K562 (cell line): ENCODE data around the gene GRM5. TPM values are rescaled to one million over a fixed set of nuclear protein-coding genes. Genes with fewer than 3 reads are reported as not detected.

Experiments used
- ATAC-seq: fragments of 200-7000 bp; cut with Tn5 transposase; 3 replicates; pipeline ENCODE4 v1.9.1; 2020; ENCODE audit warnings: moderate library complexity
- BruUV-seq: library from RNA; stranded (reverse); fragments of 400-500 nt; replicated peaks from 2 replicates; lab custom pipeline; 2021; lab: Mats Ljungman, UMichigan
- CTCF ChIA-PET: fragments of 300-600 bp; formaldehyde crosslinking; extraction: SDS; loops from one replicate; lab custom pipeline; 2021; ENCODE audit warnings: low intra/inter-chr PET ratio; lab: Yijun Ruan, JAX
- POLR2A ChIA-PET: fragments of 300-600, 350-650 bp; sonication (Branson Sonifier 250); formaldehyde crosslinking; extraction: SDS; loops from one replicate; lab custom pipeline; 2021; ENCODE audit warnings: antibody characterized with exemption, inconsistent platforms; lab: Yijun Ruan, JAX
- DNase-seq, 4 experiments: peaks; one replicate each; pipeline versions ENCODE4 v3.0.0 to v3.0.0-alpha.2; 2011 to 2018; ENCODE audit warnings: low spot score in 3 of 4, mixed read lengths in 3 of 4; ENCODE audit errors: extremely low read depth in 1 of 4
- FAIRE-seq: peaks from 2 replicates; lab custom pipeline; 2011; peaks lifted over from hg19 to GRCh38; lab: Jason Lieb, UNC
- H2AFZ ChIP-seq: 2 replicates; pipeline ENCODE4 v1.6.0; 2011; ENCODE audit warnings: low read depth, low read length, control low read depth, inconsistent platforms
- H3K27ac ChIP-seq: fragments of 200-600 bp; 3 replicates; pipeline ENCODE4 v1.8.0; 2011; ENCODE audit warnings: low read depth, mild to moderate bottlenecking, control low read depth, inconsistent platforms, low read length, moderate library complexity, mixed read lengths; ENCODE audit errors: extremely low read depth
- H3K27me3 ChIP-seq, 2 experiments: fragments of 300-600 bp in 1 of 2; 2 replicates in 1 of 2; 3 replicates in 1 of 2; pipeline versions ENCODE4 v1.6.0 to v1.8.0; 2011; ENCODE audit warnings: inconsistent platforms in 2 of 2, low read length in 2 of 2, mild to moderate bottlenecking in 1 of 2, mixed read lengths in 1 of 2, moderate library complexity in 1 of 2; ENCODE audit not compliant: control insufficient read depth in 2 of 2, insufficient read depth in 2 of 2
- H3K36me3 ChIP-seq: fragments of 300-600 bp; 3 replicates; pipeline ENCODE4 v1.8.0; 2011; ENCODE audit warnings: mild to moderate bottlenecking, low read length, inconsistent platforms; ENCODE audit not compliant: control insufficient read depth, insufficient read depth
- H3K4me1 ChIP-seq, 2 experiments: fragments of 200-600 bp in 1 of 2; replicated peaks in 1 of 2; 2 replicates in 1 of 2; 3 replicates in 1 of 2; pipeline versions ENCODE4 v1.5.1 to v1.8.0; 2011; ENCODE audit warnings: inconsistent platforms in 2 of 2, low read length in 2 of 2, mild to moderate bottlenecking in 1 of 2, mixed read lengths in 1 of 2, moderate library complexity in 1 of 2; ENCODE audit not compliant: control insufficient read depth in 2 of 2, insufficient read depth in 2 of 2
- H3K4me2 ChIP-seq: 2 replicates; pipeline ENCODE4 v1.6.1; 2011; ENCODE audit warnings: low read length, control low read depth, inconsistent platforms, mixed read lengths; ENCODE audit not compliant: insufficient read depth
- H3K4me3 ChIP-seq: fragments of 200-600 bp; sonication (generic), shearing (Covaris generic); 2 replicates; pipeline ENCODE4 v1.5.1; 2016; ENCODE audit warnings: control low read depth, inconsistent platforms
- H3K79me2 ChIP-seq: fragments of 200-600 bp; 3 replicates; pipeline ENCODE4 v1.8.0; 2011; ENCODE audit warnings: low read length, inconsistent platforms; ENCODE audit not compliant: control insufficient read depth, insufficient read depth
- H3K9ac ChIP-seq, 2 experiments: 2 replicates each; pipeline versions ENCODE4 v1.6.0 to v1.6.1; 2011; ENCODE audit warnings: low read depth in 2 of 2, low read length in 2 of 2, control low read depth in 1 of 2, inconsistent platforms in 1 of 2, mild to moderate bottlenecking in 1 of 2, mixed read lengths in 1 of 2; ENCODE audit not compliant: insufficient read depth in 1 of 2
- H3K9me1 ChIP-seq: one replicate; pipeline ENCODE4 v1.6.0; 2011; ENCODE audit warnings: inconsistent platforms, mild to moderate bottlenecking, low read length, moderate library complexity; ENCODE audit not compliant: control insufficient read depth, insufficient read depth
- H3K9me3 ChIP-seq: replicated peaks from 2 replicates; pipeline ENCODE4 v1.5.1; 2011; ENCODE audit warnings: low read depth, low read length, inconsistent platforms; ENCODE audit not compliant: control insufficient read depth, insufficient read depth
- H4K20me1 ChIP-seq: replicated peaks from 2 replicates; pipeline ENCODE4 v1.6.1; 2011; ENCODE audit warnings: low read length, inconsistent platforms, mixed read lengths; ENCODE audit not compliant: control insufficient read depth, insufficient read depth
- BRF2 ChIP-seq: IDR thresholded peaks from 3 replicates; pipeline ENCODE4 v1.6.1; 2011; ENCODE audit warnings: borderline replicate concordance, mild to moderate bottlenecking; ENCODE audit not compliant: insufficient read length, insufficient read depth
- DPF2 ChIP-seq: fragments of 450-650 bp; IDR thresholded peaks from 2 replicates; pipeline ENCODE4 v1.6.1; 2016
- EZH2 ChIP-seq: IDR thresholded peaks from 2 replicates; pipeline ENCODE4 v1.6.1; 2012; ENCODE audit warnings: low read depth, mild to moderate bottlenecking, inconsistent platforms, low read length, borderline replicate concordance
- HDAC2 ChIP-seq: fragments of 450-650 bp; IDR thresholded peaks from 2 replicates; pipeline ENCODE4 v1.6.1; 2016; ENCODE audit warnings: mild to moderate bottlenecking
- IRF9 ChIP-seq: fragments of 450-650 bp; IDR thresholded peaks from 2 replicates; pipeline ENCODE4 v1.6.1; 2016; ENCODE audit warnings: missing biosample characterization, missing genetic modification characterization
- POLR2A ChIP-seq: fragments of 450-650 bp; conservative IDR thresholded peaks from 2 replicates; pipeline ENCODE4 v1.6.1; 2016
- RFX7 ChIP-seq: fragments of 250-450 bp; sonication (Bioruptor Pico); IDR thresholded peaks from 2 replicates; pipeline ENCODE4 v1.5.1; 2021; ENCODE audit warnings: mild to moderate bottlenecking
- SIX5 ChIP-seq, 2 experiments: IDR thresholded peaks; 2 replicates each; pipeline ENCODE4 v1.6.1; 2011; ENCODE audit warnings: low read length in 2 of 2, borderline replicate concordance in 1 of 2, low read depth in 1 of 2, mild to moderate bottlenecking in 1 of 2, moderate library complexity in 1 of 2; ENCODE audit not compliant: insufficient read depth in 1 of 2
- SMC3 ChIP-seq: conservative IDR thresholded peaks from 2 replicates; pipeline ENCODE4 v1.6.1; 2011; ENCODE audit warnings: low read depth, low read length, improper control_type of control experiment; ENCODE audit not compliant: insufficient read depth
- ZNF444 ChIP-seq: fragments of 250-450 bp; sonication (Bioruptor Pico); IDR thresholded peaks from 2 replicates; pipeline ENCODE4 v1.4.0; 2020; ENCODE audit warnings: mild to moderate bottlenecking, moderate library complexity
- ZNF561 ChIP-seq: fragments of 450-650 bp; formaldehyde crosslinking; conservative IDR thresholded peaks from 2 replicates; pipeline ENCODE4 v1.4.0; 2020; ENCODE audit warnings: mild to moderate bottlenecking, moderate library complexity
- ZNF778 ChIP-seq: fragments of 450-650 bp; formaldehyde crosslinking; IDR thresholded peaks from 2 replicates; pipeline ENCODE4 v1.4.0; 2020; ENCODE audit warnings: mild to moderate bottlenecking, moderate library complexity
- ZNF79 ChIP-seq: fragments of 250-450 bp; sonication (Bioruptor Pico); IDR thresholded peaks from 2 replicates; pipeline ENCODE4 v1.4.0; 2020; ENCODE audit warnings: low read depth, mild to moderate bottlenecking, moderate library complexity
- ZSCAN29 ChIP-seq: fragments of 450-650 bp; IDR thresholded peaks from 2 replicates; pipeline ENCODE4 v1.6.1; 2017
- WGBS: fragments of 100-300 bp; shearing (Covaris generic); methylation state at CpG from one replicate; pipeline ENCODE4 v1.1.6; 2016; ENCODE audit warnings: low coverage, mixed read lengths; ENCODE audit not compliant: insufficient coverage; ENCODE audit errors: missing lambda C conversion rate; 5-methylcytosine and 5-hydroxymethylcytosine counted together
- in situ Hi-C: fragments of 300-500 bp; cut with MboI; formaldehyde crosslinking; loops from 4 replicates; pipeline ENCODE4 v1.15.0; 2018; ENCODE audit warnings: inconsistent platforms, mixed read lengths
- intact Hi-C: fragments of 100-400 bp; cut with micrococcal nuclease; formaldehyde crosslinking; loops from 2 replicates; pipeline ENCODE4 v1.14.2; 2022
- polyA plus RNA-seq, 8 experiments: library from polyadenylated mRNA; depleted of rRNA in 4 of 8; stranded (reverse) in 5 of 8; unstranded in 3 of 8; fragments of >200 nt; fragmentation: Nextera tagmentation in 2 of 8; fragmentation: Illumina TruSeq in 1 of 8; extraction: Ambion mirVana in 2 of 8; extraction: Trizol in 1 of 8; gene quantifications; 2 replicates each; pipeline versions ENCODE4 v1.2.1 to v1.2.3, GENCODE V29; 2011 to 2014; ENCODE audit warnings: inconsistent platforms in 1 of 8, missing spikeins in 1 of 8
- total RNA-seq, 7 experiments: library from RNA; depleted of rRNA in 6 of 7; stranded (reverse); fragments of >200 nt in 6 of 7; fragmentation: Illumina TruSeq in 2 of 7; extraction: Trizol in 2 of 7; gene quantifications; 2 replicates each; pipeline versions ENCODE4 v1.2.1 to v1.2.3, GENCODE V29; 2011 to 2021; ENCODE audit warnings: low replicate concordance in 1 of 7

The GRM5 gene
- total and polyA plus RNA-seq, 9 of the 15 experiments (the other 6 are each of a cell fraction or from before 2014, with no cell fraction given), result not detected

GRCh38 chr11:88489030-88489429 lies 576.8 kb downstream of the GRM5 start:
- Histone ChIP-seq H3K4me1 (peaks cover 9 to 10% of the 10 kb centered on the region in 2 experiments), H3K79me2 (no peaks in the 10 kb centered on the region), H3K9me3 (no peaks in the 10 kb centered on the region), H4K20me1 (no peaks in the 10 kb centered on the region), H3K9me1 (no peaks in the 10 kb centered on the region), H3K4me2 (no peak overlapping the region), H3K27ac (no peak overlapping the region), H2AFZ (no peak overlapping the region), H3K36me3 (no peaks in the 10 kb centered on the region), H3K9ac (no peak overlapping the region), H3K27me3 (no peaks in the 10 kb centered on the region), H3K4me3 (no peak overlapping the region)
- in situ Hi-C loops, result no loop called here
- no peak for DNase-seq
- no peak for FAIRE-seq
- POLR2A ChIA-PET, result no interaction called here
- no TSS peak for BruUV-seq
- TF ChIP-seq SIX5 (IDR thresholded peaks at IDR 0.05; ENCODE audit: borderline replicate concordance in 1 of 2, insufficient read depth in 1 of 2, low read depth in 1 of 2, low read length in 2 of 2) (no peak), IRF9 (tag) (no peak), ZNF444 (CRISPR knock-in tag) (no peak), EZH2 (no peak), DPF2 (no peak), POLR2A (no peak), SMC3 (no peak), RFX7 (CRISPR knock-in tag) (no peak), ZNF778 (no peak), ZNF79 (CRISPR knock-in tag) (no peak), BRF2 (no peak), HDAC2 (no peak), ZSCAN29 (no peak), ZNF561 (no peak)
- CTCF ChIA-PET, result no interaction called here
- ATAC-seq, result no peak
- intact Hi-C loops, result no loop called here
- 21% methylated on average over 2 of the region's 2 CpGs for WGBS
